Measurements from ENCODE around the gene RAD51B.

DNA sequence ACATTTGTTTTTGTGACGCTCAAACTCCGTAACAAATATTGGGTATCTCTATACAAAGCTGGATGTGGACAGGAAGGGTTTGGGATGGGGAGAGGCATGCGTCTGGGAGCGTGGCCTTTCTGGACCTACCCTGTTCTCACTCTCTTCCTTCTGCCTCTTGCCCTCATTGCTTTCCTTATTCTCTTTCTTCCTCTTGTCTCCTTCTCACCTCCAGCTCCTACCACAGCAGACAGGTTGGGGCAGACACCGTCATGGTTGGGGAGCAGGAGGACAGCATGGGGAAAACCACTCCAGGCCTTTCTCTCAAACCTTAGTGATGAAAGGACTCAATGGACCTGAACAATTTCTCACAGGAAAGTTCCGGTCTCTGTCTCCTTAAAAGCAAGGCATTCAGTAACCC lies 465.3 kb downstream of the RAD51B start:
- no peak for TF ChIP-seq POLR2AphosphoS5 (IDR thresholded peaks at IDR 0.05; ENCODE audit: low read depth)
- TF ChIP-seq, protein P1, sequence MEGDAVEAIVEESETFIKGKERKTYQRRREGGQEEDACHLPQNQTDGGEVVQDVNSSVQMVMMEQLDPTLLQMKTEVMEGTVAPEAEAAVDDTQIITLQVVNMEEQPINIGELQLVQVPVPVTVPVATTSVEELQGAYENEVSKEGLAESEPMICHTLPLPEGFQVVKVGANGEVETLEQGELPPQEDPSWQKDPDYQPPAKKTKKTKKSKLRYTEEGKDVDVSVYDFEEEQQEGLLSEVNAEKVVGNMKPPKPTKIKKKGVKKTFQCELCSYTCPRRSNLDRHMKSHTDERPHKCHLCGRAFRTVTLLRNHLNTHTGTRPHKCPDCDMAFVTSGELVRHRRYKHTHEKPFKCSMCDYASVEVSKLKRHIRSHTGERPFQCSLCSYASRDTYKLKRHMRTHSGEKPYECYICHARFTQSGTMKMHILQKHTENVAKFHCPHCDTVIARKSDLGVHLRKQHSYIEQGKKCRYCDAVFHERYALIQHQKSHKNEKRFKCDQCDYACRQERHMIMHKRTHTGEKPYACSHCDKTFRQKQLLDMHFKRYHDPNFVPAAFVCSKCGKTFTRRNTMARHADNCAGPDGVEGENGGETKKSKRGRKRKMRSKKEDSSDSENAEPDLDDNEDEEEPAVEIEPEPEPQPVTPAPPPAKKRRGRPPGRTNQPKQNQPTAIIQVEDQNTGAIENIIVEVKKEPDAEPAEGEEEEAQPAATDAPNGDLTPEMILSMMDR (IDR thresholded peaks at IDR 0.05; ENCODE audit: insufficient read depth, low read length), result no peak

All from HL-60 (cell line).